Sigmoid colon (tissue), 7 donors: ENCODE measurements around the gene E2F7. TPM values are rescaled to one million over a fixed set of nuclear protein-coding genes. Genes with fewer than 3 reads are reported as not detected.

Source experiments
- DNase-seq: peaks from one replicate; pipeline ENCODE4 v3.0.0-alpha.2; 2019
- H3K27ac ChIP-seq, 4 donors: fragments of 200-600 bp; sonication (generic); one replicate each; pipeline ENCODE4 v1.5.1; 2016 to 2019; ENCODE audit warnings: mild to moderate bottlenecking in 1 of 4
- H3K27me3 ChIP-seq, 3 donors: fragments of 200-600 bp; sonication (generic); one replicate each; pipeline ENCODE4 v1.5.1; 2019; ENCODE audit warnings: mild to moderate bottlenecking in 1 of 3
- H3K36me3 ChIP-seq, 4 donors: fragments of 200-600 bp; sonication (generic); one replicate each; pipeline ENCODE4 v1.5.1; 2016 to 2019
- H3K4me1 ChIP-seq, 4 donors: fragments of 200-600 bp; sonication (generic); one replicate each; pipeline ENCODE4 v1.5.1; 2017 to 2019
- H3K4me3 ChIP-seq, 4 donors: fragments of 200-600 bp; sonication (generic); one replicate each; pipeline ENCODE4 v1.5.1; 2017 to 2019; ENCODE audit warnings: mild to moderate bottlenecking in 2 of 4, moderate library complexity in 1 of 4
- H3K9me3 ChIP-seq, 4 donors: fragments of 200-600 bp in 3 of 4; sonication (generic) in 3 of 4; one replicate each; pipeline versions ENCODE4 v1.5.1 to v1.6.1; 2013 to 2019
- EP300 ChIP-seq, 4 donors: sonication (generic); formaldehyde crosslinking; IDR thresholded peaks; one replicate each; pipeline ENCODE4 v1.6.1; 2017; ENCODE audit warnings: antibody characterized with exemption in 4 of 4
- POLR2A ChIP-seq, 2 donors: fragments of 450-650 bp; IDR thresholded peaks; one replicate each; pipeline ENCODE4 v1.6.1; 2016; ENCODE audit warnings: antibody characterized with exemption in 2 of 2, mild to moderate bottlenecking in 2 of 2, moderate library complexity in 2 of 2
- POLR2AphosphoS5 ChIP-seq, 4 donors: sonication (generic); formaldehyde crosslinking; IDR thresholded peaks; one replicate each; pipeline ENCODE4 v1.6.1; 2017; ENCODE audit warnings: antibody characterized with exemption in 4 of 4
- WGBS, 2 donors: extraction: QIAGEN DNeasy Blood & Tissue Kit; methylation state at CpG; one replicate each; pipeline ENCODE4 v1.1.7; 2013; 5-methylcytosine and 5-hydroxymethylcytosine counted together
- intact Hi-C: fragments of 100-400 bp; cut with DNase I; formaldehyde crosslinking; loops from one replicate; pipeline ENCODE4 v1.15.1; 2023
- polyA plus RNA-seq, 3 donors: library from polyadenylated mRNA; stranded (reverse); fragments of 200-250 nt; gene quantifications; one replicate each; pipeline ENCODE4 v1.2.3, GENCODE V29; 2013
- total RNA-seq, 4 donors: library from RNA; depleted of rRNA; stranded (reverse); fragments of >200 nt; gene quantifications; one replicate each; pipeline ENCODE4 v1.1.0, GENCODE V29; 2016
- TF ChIP-seq, protein P1 (sequence below), 4 experiments: fragments of 450-650 bp in 3 of 4; fragments of 200-600 bp in 1 of 4; IDR thresholded peaks; one replicate each; pipeline ENCODE4 v1.5.1; 2016 to 2019; ENCODE audit warnings: antibody characterized with exemption in 4 of 4, mild to moderate bottlenecking in 3 of 4, moderate library complexity in 2 of 4
- donor health status: healthy with polysubstance abuse.
- donor health status: Bipolar disorder and iron deficiency.
- donor health status: healthy.

Gene E2F7
- total and polyA plus RNA-seq, 7 donors = 0.14 to 1.2 (median 0.23) TPM; not detected in 4

DNA sequence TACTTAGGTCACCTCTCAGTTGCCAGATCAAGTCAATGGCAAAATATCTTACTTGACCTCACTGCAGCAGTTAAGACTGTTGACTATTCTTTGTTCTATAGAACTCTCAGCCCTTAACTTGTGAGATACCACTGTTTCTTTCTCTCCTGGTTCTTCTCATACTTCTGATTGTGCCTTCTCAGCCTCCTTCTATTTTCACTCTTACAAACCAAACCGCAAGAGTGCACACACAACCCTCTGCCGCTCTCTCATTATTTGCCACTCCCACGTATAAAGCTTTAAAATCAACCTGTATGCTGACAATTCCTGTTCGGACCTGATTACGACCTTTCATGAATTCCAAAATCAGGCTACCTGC is 4.5 kb downstream of the E2F7 start:
- intact Hi-C loops = no loop called here
- H3K9me3 ChIP-seq = no peaks in the 10 kb centered on the region
- TF ChIP-seq POLR2A (IDR thresholded peaks at IDR 0.05) (no peak), POLR2AphosphoS5 (IDR thresholded peaks at IDR 0.05) (no peak), EP300 (IDR thresholded peaks at IDR 0.05) (no peak)
- TF ChIP-seq, protein P1, sequence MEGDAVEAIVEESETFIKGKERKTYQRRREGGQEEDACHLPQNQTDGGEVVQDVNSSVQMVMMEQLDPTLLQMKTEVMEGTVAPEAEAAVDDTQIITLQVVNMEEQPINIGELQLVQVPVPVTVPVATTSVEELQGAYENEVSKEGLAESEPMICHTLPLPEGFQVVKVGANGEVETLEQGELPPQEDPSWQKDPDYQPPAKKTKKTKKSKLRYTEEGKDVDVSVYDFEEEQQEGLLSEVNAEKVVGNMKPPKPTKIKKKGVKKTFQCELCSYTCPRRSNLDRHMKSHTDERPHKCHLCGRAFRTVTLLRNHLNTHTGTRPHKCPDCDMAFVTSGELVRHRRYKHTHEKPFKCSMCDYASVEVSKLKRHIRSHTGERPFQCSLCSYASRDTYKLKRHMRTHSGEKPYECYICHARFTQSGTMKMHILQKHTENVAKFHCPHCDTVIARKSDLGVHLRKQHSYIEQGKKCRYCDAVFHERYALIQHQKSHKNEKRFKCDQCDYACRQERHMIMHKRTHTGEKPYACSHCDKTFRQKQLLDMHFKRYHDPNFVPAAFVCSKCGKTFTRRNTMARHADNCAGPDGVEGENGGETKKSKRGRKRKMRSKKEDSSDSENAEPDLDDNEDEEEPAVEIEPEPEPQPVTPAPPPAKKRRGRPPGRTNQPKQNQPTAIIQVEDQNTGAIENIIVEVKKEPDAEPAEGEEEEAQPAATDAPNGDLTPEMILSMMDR (IDR thresholded peaks at IDR 0.05) = no peak

DNA sequence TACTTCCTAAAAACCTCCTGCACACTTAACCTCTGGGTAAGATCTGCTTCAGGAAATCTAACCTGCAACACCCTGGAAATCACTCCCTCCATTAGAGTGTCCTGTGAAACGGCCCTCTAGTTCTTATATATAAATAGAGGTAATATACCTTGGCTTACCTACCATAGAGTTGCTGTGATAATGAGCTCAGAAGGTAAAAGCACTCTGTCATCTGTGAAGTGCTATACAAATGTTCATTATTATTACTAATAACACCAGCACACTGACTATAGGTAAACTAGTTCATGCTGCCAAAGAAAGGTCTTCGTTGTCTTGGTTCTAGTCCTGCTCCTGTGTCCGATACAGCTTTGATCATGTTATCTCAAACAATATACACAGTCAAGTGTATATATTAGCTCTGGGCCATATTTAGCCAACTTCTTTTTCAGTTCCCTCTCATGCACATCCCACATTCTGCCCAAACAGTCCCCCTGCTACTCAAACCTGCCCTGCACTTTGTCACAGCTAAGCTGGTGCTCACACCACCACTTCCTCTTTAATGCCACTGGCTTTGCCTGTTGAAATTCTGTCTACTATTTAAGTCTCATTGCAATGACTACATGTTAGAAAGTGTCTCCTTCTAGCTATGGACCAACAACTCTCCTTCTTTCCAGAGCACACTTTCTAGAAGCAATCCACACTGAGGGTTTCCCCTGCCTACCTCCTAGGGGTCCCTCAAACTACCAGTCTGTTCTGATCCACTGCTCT is 5.1 kb downstream of the E2F7 start:
- intact Hi-C loops = no loop called here
- H3K27ac ChIP-seq = no peak overlapping the region
- no peaks in the 10 kb centered on the region for H3K9me3 ChIP-seq
- 73 to 82% methylated on average over 3 of the region's 3 CpGs for WGBS, 2 donors
- peaks cover 0 to 38% (median 6%) of the 10 kb centered on the region in 3 donors for H3K27me3 ChIP-seq
- no peak overlapping the region for H3K4me3 ChIP-seq
- H3K4me1 ChIP-seq = peaks cover 0 to 9% (median 8%) of the 10 kb centered on the region in 4 donors
- TF ChIP-seq, protein P1 (IDR thresholded peaks at IDR 0.05) = no peak
- TF ChIP-seq POLR2A (IDR thresholded peaks at IDR 0.05) (no peak), POLR2AphosphoS5 (IDR thresholded peaks at IDR 0.05) (no peak), EP300 (IDR thresholded peaks at IDR 0.05) (no peak)
- no peak for DNase-seq
- no peaks in the 10 kb centered on the region for H3K36me3 ChIP-seq

More for the DNA sequence above, 4.5 kb downstream of the E2F7 start:
- WGBS, 2 donors = 84 to 94% methylated on average over 5 of the region's 5 CpGs
- DNase-seq = no peak
- Histone ChIP-seq H3K36me3 (no peaks in the 10 kb centered on the region), H3K4me1 (peaks cover 0 to 9% (median 8%) of the 10 kb centered on the region in 4 donors), H3K27me3 (peaks cover 0 to 38% (median 6%) of the 10 kb centered on the region in 3 donors), H3K4me3 (no peak overlapping the region), H3K27ac (no peak overlapping the region)

DNA sequence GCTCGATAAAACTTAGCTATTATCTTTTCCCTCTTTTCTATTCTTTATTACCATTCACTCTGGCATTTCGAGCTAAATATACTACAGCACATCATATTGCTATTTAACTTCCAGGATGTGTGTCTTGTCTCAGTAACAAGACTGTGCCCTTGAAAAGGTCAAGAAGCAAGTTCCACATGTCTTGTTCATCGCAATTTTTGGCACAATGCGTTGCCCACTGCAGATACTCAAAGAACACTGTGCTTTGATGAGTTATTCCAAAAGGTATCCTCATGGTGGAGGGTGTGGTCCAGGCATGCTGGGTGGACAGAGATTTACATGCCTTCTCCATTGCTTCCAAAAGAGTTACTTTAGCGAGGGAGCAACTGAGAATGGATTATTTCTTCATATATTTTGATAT is 6.6 kb downstream of the E2F7 start:
- Histone ChIP-seq H3K9me3 (no peaks in the 10 kb centered on the region), H3K27me3 (peaks cover 0 to 31% (median 6%) of the 10 kb centered on the region in 3 donors), H3K4me1 (no peaks in the 10 kb centered on the region), H3K4me3 (no peak overlapping the region), H3K27ac (no peak overlapping the region), H3K36me3 (no peaks in the 10 kb centered on the region)
- TF ChIP-seq, protein P1 (IDR thresholded peaks at IDR 0.05) = no peak
- WGBS, 2 donors = 93 to 95% methylated on average over 5 of the region's 5 CpGs
- DNase-seq = no peak
- intact Hi-C loops = no loop called here

DNA sequence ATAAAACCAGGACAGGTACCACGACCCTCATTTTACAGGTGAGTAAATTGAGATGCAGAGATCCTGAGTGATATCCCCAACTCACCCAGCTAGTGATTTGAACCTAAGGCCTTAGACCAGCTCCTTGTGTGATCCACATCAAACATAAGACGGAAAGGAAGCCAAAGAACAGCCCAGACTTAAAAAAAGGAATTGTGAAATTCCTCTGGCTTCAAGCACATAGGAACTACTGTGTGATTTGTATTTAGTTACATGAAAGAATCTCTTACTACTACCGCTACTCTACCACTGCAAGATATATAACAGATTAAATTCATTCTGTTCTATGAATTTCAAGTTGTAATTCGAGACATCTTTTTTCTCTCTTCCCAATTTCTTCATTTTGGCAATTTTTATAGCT is 10.5 kb downstream of the E2F7 start:
- no peaks in the 10 kb centered on the region for H3K36me3 ChIP-seq

More for the DNA sequence above, 10.5 kb downstream of the E2F7 start:
- Histone ChIP-seq H3K27ac (no peak overlapping the region), H3K9me3 (no peaks in the 10 kb centered on the region), H3K27me3 (no peaks in the 10 kb centered on the region), H3K4me1 (no peaks in the 10 kb centered on the region), H3K4me3 (no peak overlapping the region)
- TF ChIP-seq POLR2A (IDR thresholded peaks at IDR 0.05) (no peak), EP300 (IDR thresholded peaks at IDR 0.05) (no peak), POLR2AphosphoS5 (IDR thresholded peaks at IDR 0.05) (no peak)
- TF ChIP-seq, protein P1 (IDR thresholded peaks at IDR 0.05) = no peak
- 88 to 93% methylated on average over 4 of the region's 4 CpGs for WGBS, 2 donors
- intact Hi-C loops = no loop called here
- DNase-seq = no peak
